ENCODE data around the gene PIK3R6. TPM values are rescaled to one million over a fixed set of nuclear protein-coding genes. Genes with fewer than 3 reads are reported as not detected.

Gene PIK3R6
- total RNA-seq, 3 donors from 2014 or later (not counting 1 experiment from before 2014, with no cell fraction given) = 0.84 to 6.3 (median 1.4) TPM

- peak; percentile 46 to 67 (median 53) for ATAC-seq
- TF ChIP-seq, protein P1, sequence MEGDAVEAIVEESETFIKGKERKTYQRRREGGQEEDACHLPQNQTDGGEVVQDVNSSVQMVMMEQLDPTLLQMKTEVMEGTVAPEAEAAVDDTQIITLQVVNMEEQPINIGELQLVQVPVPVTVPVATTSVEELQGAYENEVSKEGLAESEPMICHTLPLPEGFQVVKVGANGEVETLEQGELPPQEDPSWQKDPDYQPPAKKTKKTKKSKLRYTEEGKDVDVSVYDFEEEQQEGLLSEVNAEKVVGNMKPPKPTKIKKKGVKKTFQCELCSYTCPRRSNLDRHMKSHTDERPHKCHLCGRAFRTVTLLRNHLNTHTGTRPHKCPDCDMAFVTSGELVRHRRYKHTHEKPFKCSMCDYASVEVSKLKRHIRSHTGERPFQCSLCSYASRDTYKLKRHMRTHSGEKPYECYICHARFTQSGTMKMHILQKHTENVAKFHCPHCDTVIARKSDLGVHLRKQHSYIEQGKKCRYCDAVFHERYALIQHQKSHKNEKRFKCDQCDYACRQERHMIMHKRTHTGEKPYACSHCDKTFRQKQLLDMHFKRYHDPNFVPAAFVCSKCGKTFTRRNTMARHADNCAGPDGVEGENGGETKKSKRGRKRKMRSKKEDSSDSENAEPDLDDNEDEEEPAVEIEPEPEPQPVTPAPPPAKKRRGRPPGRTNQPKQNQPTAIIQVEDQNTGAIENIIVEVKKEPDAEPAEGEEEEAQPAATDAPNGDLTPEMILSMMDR (IDR thresholded peaks at IDR 0.05) = no peak
- intact Hi-C loops (cut with micrococcal nuclease) = no loop called here
- 52% methylated on average over 4 of the region's 4 CpGs for WGBS (ENCODE audit: insufficient coverage)
- H3K4me3 Mint-ChIP-seq = no peak overlapping the region
- H3K4me1 ChIP-seq (ENCODE audit: control insufficient read depth, insufficient read depth, low read length) = peaks cover 52% of the 10 kb centered on the region
- H3K4me1 Mint-ChIP-seq = peaks cover 21 to 40% of the 10 kb centered on the region in 2 donors
- H3K9me3 ChIP-seq (ENCODE audit: control insufficient read depth, insufficient read depth, low read length) = no peaks in the 10 kb centered on the region
- H3K27ac Mint-ChIP-seq = peak overlapping the region; percentile 29 to 71
- no peak for DNase-seq
- no peak overlapping the region for H3K27ac ChIP-seq (ENCODE audit: low read length)
- H3K27me3 Mint-ChIP-seq (ENCODE audit: low read depth in 2 of 2) = peaks cover 0 to 3% of the 10 kb centered on the region in 2 donors
- H3K27me3 ChIP-seq (ENCODE audit: control insufficient read depth, insufficient read depth, low read length) = no peaks in the 10 kb centered on the region
- H3K4me3 ChIP-seq (ENCODE audit: low read length) = no peak overlapping the region
- H3K9me3 Mint-ChIP-seq = no peaks in the 10 kb centered on the region
- H3K36me3 ChIP-seq (ENCODE audit: control insufficient read depth, insufficient read depth, low read length) = no peaks in the 10 kb centered on the region
- H3K36me3 Mint-ChIP-seq = no peaks in the 10 kb centered on the region
Measured at GRCh38 chr17:8868529-8868951, 1.1 kb upstream of the PIK3R6 start.

GRCh38 chr17:8868092-8868491 is 618 bp upstream of the PIK3R6 start:
- Mint-ChIP-seq H3K4me1 (peaks cover 21 to 36% of the 10 kb centered on the region in 2 donors), H3K36me3 (no peaks in the 10 kb centered on the region), H3K27me3 (ENCODE audit: low read depth in 2 of 2) (peaks cover 0 to 3% of the 10 kb centered on the region in 2 donors), H3K9me3 (no peaks in the 10 kb centered on the region), H3K27ac (peak overlapping the region; percentile 29 to 71), H3K4me3 (peak overlapping the region; percentile 78)
- ATAC-seq (no peak), DNase-seq (no peak)
- TF ChIP-seq, protein P1 (IDR thresholded peaks at IDR 0.05) = no peak
- Histone ChIP-seq H3K9me3 (ENCODE audit: control insufficient read depth, insufficient read depth, low read length) (no peaks in the 10 kb centered on the region), H3K27ac (ENCODE audit: low read length) (no peak overlapping the region), H3K27me3 (ENCODE audit: control insufficient read depth, insufficient read depth, low read length) (no peaks in the 10 kb centered on the region), H3K36me3 (ENCODE audit: control insufficient read depth, insufficient read depth, low read length) (no peaks in the 10 kb centered on the region), H3K4me3 (ENCODE audit: low read length) (no peak overlapping the region), H3K4me1 (ENCODE audit: control insufficient read depth, insufficient read depth, low read length) (peaks cover 49% of the 10 kb centered on the region)
- 94% methylated on average over 1 of the region's 1 CpG for WGBS (ENCODE audit: insufficient coverage)
- intact Hi-C loops (cut with micrococcal nuclease) = no loop called here

GRCh38 chr17:8865811-8866210 is 1.7 kb downstream of the PIK3R6 start:
- Mint-ChIP-seq H3K9me3 (no peaks in the 10 kb centered on the region), H3K4me1 (peaks cover 36 to 49% of the 10 kb centered on the region in 2 donors), H3K27ac (no peak overlapping the region), H3K4me3 (no peak overlapping the region), H3K27me3 (ENCODE audit: low read depth in 2 of 2) (peaks cover 0 to 3% of the 10 kb centered on the region in 2 donors), H3K36me3 (no peaks in the 10 kb centered on the region)
- TF ChIP-seq, protein P1 (IDR thresholded peaks at IDR 0.05) = no peak
- ATAC-seq (no peak), DNase-seq (no peak)
- 88% methylated on average over 7 of the region's 7 CpGs for WGBS (ENCODE audit: insufficient coverage)
- Histone ChIP-seq H3K27ac (ENCODE audit: low read length) (no peak overlapping the region), H3K4me3 (ENCODE audit: low read length) (no peak overlapping the region), H3K27me3 (ENCODE audit: control insufficient read depth, insufficient read depth, low read length) (no peaks in the 10 kb centered on the region), H3K4me1 (ENCODE audit: control insufficient read depth, insufficient read depth, low read length) (peaks cover 59% of the 10 kb centered on the region), H3K36me3 (ENCODE audit: control insufficient read depth, insufficient read depth, low read length) (no peaks in the 10 kb centered on the region), H3K9me3 (ENCODE audit: control insufficient read depth, insufficient read depth, low read length) (no peaks in the 10 kb centered on the region)
- intact Hi-C loops (cut with micrococcal nuclease) = no loop called here

- Mint-ChIP-seq H3K27me3 (ENCODE audit: low read depth in 2 of 2) (peaks cover 0 to 3% of the 10 kb centered on the region in 2 donors), H3K27ac (no peak overlapping the region), H3K4me1 (peaks cover 36 to 49% of the 10 kb centered on the region in 2 donors), H3K36me3 (no peaks in the 10 kb centered on the region), H3K9me3 (no peaks in the 10 kb centered on the region), H3K4me3 (no peak overlapping the region)
- intact Hi-C loops (cut with micrococcal nuclease) = no loop called here
- Histone ChIP-seq H3K4me3 (ENCODE audit: low read length) (no peak overlapping the region), H3K4me1 (ENCODE audit: control insufficient read depth, insufficient read depth, low read length) (peaks cover 62% of the 10 kb centered on the region), H3K27me3 (ENCODE audit: control insufficient read depth, insufficient read depth, low read length) (no peaks in the 10 kb centered on the region), H3K27ac (ENCODE audit: low read length) (no peak overlapping the region), H3K9me3 (ENCODE audit: control insufficient read depth, insufficient read depth, low read length) (no peaks in the 10 kb centered on the region), H3K36me3 (ENCODE audit: control insufficient read depth, insufficient read depth, low read length) (no peaks in the 10 kb centered on the region)
- ATAC-seq = no peak
- DNase-seq = no peak
- TF ChIP-seq, protein P1 (IDR thresholded peaks at IDR 0.05) = no peak
- WGBS (ENCODE audit: insufficient coverage) = 78% methylated on average over 4 of the region's 6 CpGs
Measured at GRCh38 chr17:8865385-8865784, 2.1 kb downstream of the PIK3R6 start.

Data from natural killer cell (primary cell).